Activated T-helper 17 cell treated with anti-CD3 and anti-CD28 coated beads, Interleukin-2, amount 50 U/mL, for 72 hours (primary cell): ENCODE data around the gene SYPL1. TPM values are rescaled to one million over a fixed set of nuclear protein-coding genes. Genes with fewer than 3 reads are reported as not detected.

Source experiments
- ATAC-seq: fragments of 150-1000 bp; cut with Tn5 transposase; replicated peaks from 2 replicates; pipeline ENCODE4 v1.10.0; 2021; ENCODE audit warnings: mild to moderate bottlenecking, moderate library complexity
- H3K27ac Mint-ChIP-seq: one replicate; pipeline ENCODE4 v1.8.0; 2022; ENCODE audit warnings: mixed read lengths
- H3K27me3 Mint-ChIP-seq: one replicate; pipeline ENCODE4 v1.8.0; 2022; ENCODE audit warnings: mixed read lengths
- H3K36me3 Mint-ChIP-seq: one replicate; pipeline ENCODE4 v1.8.0; 2022; ENCODE audit warnings: low read depth, mild to moderate bottlenecking, mixed read lengths
- H3K4me1 Mint-ChIP-seq: one replicate; pipeline ENCODE4 v1.8.0; 2022; ENCODE audit warnings: mixed read lengths
- H3K4me3 Mint-ChIP-seq: one replicate; pipeline ENCODE4 v1.8.0; 2022; ENCODE audit warnings: mild to moderate bottlenecking, mixed read lengths
- H3K9me3 Mint-ChIP-seq: one replicate; pipeline ENCODE4 v1.8.0; 2022; ENCODE audit warnings: mixed read lengths
- total RNA-seq, 2 donors: library from RNA; stranded (reverse); gene quantifications; one replicate each; pipeline ENCODE4 v1.2.3, GENCODE V29; 2022

Gene SYPL1
- total RNA-seq, 2 donors from 2014 or later, result 18.5 to 23.5 TPM

DNA sequence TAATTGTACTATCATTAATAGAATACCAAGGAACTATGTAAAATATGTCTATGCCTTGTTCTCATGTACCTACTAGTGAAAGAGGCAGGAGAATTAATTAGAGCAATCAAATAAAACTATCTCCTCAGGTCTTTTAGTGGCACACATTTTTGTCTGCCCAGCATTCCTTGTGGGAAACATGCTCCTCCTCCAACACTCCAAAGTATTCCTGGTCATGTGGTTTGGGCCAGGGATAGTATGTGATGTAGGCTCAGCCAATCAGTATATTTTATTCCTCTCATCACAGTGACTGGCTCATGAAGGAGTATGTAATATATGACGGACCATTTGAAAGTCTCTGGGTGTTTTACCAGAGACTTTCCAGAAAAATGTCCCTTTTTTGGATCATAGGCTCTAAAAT is 16.7 kb upstream of the SYPL1 start:
- Mint-ChIP-seq H3K27ac (no peak overlapping the region), H3K9me3 (no peaks in the 10 kb centered on the region), H3K36me3 (no peaks in the 10 kb centered on the region), H3K4me1 (peaks cover 6% of the 10 kb centered on the region), H3K4me3 (no peak overlapping the region), H3K27me3 (peaks cover 10% of the 10 kb centered on the region)
- no peak for ATAC-seq

DNA sequence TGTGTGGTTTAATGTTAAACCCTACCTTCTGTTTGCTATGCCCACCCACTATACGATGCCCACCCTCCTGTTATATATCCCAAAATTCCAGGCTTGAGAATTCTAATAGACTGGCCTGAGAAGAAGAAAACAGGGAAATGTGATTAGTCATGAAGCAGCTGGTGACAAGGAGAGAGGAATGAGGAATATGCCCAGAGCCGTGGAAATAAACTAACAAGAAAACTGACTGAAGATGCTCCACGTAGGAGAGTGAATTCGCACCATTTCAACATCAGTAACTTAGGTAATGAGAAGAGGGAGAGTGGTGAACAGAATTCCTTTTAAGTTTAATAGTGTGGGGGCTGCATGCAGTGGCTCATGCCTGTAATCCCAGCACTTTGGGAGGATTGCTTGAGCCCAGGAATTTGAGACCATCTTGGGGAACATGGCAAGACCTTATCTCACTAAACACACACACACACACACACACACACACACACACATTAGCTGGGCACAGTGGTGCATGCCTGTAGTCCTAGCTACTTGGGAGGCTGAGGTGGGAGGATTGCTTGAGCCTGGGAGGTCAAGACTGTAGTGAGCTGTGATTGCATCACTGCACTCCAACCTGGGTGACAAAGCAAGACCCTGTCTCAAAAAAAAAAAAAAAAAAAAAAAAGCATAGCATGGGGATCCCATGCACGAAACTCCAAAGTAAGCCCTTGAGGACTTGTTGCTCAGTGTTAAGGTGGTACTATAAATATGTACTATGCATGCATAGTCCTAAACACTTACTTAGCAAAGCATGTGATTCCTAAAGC is 16.1 kb upstream of the SYPL1 start:
- H3K27me3 Mint-ChIP-seq, result peaks cover 9% of the 10 kb centered on the region
- H3K36me3 Mint-ChIP-seq, result no peaks in the 10 kb centered on the region
- H3K4me1 Mint-ChIP-seq, result peaks cover 6% of the 10 kb centered on the region
- H3K9me3 Mint-ChIP-seq, result no peaks in the 10 kb centered on the region
- H3K27ac Mint-ChIP-seq, result no peak overlapping the region
- no peak for ATAC-seq
- no peak overlapping the region for H3K4me3 Mint-ChIP-seq

DNA sequence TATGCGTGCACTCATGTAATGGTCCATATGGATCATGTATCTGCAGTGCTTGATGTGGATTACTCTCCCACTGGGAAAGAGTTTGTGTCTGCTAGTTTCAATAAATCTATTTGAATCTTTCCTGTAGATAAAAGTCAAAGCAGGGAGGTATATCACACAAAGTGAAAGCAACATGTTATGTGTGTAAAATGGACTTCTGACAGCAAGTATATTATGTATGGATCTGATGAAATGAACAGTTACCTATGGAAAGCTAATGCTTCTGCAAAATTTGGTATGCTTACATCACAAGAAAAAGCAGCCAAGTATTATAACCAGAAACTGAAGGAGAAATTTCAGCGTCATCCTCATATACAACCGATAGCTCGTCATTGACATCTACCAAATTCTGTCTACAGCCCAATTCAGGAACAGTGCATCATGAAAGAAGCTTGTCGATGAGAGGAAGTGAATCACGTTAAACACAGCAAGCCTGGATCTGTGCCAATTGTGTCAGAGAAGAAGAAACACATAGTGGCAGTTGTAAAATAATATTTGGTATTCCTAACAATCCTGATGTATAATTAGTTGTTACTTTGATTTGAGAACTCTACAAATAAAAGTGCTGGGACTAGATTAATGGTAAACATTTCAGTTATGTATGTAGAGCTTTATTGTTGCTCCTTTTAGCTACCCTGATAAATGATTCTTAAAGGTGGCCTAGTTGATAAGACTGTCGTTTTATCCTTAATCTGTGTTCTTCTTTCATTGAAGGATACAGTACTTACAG is 14.2 kb upstream of the SYPL1 start:
- H3K9me3 Mint-ChIP-seq, result no peaks in the 10 kb centered on the region
- no peak overlapping the region for H3K27ac Mint-ChIP-seq
- peaks cover 6% of the 10 kb centered on the region for H3K27me3 Mint-ChIP-seq
- H3K36me3 Mint-ChIP-seq, result no peaks in the 10 kb centered on the region
- ATAC-seq, result peak; percentile 90
- H3K4me3 Mint-ChIP-seq, result peak overlapping the region; percentile 68
- peaks cover 6% of the 10 kb centered on the region for H3K4me1 Mint-ChIP-seq

DNA sequence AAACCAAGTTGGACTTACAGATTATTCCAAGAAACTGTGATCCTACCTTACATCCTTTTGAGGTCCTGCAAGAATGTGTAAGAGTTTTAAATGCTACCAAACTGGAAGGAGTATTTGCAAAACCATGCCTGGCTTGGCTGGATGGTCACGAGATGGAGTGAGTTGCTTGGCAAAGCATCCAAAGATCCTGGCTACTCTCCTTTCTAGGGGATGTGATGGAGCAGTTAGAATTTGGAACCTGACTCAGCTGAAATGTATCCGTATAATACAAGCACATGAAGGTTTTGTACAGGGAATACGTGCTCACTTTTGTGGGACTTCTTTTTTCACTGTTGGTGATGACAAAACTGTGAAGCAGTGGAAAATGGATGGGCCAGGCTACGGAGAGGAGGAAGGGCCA is 13.3 kb upstream of the SYPL1 start:
- peaks cover 6% of the 10 kb centered on the region for H3K4me1 Mint-ChIP-seq
- no peaks in the 10 kb centered on the region for H3K36me3 Mint-ChIP-seq
- H3K9me3 Mint-ChIP-seq, result no peaks in the 10 kb centered on the region
- no peak for ATAC-seq
- H3K27ac Mint-ChIP-seq, result no peak overlapping the region
- peak overlapping the region; percentile 68 for H3K4me3 Mint-ChIP-seq
- peaks cover 7% of the 10 kb centered on the region for H3K27me3 Mint-ChIP-seq

DNA sequence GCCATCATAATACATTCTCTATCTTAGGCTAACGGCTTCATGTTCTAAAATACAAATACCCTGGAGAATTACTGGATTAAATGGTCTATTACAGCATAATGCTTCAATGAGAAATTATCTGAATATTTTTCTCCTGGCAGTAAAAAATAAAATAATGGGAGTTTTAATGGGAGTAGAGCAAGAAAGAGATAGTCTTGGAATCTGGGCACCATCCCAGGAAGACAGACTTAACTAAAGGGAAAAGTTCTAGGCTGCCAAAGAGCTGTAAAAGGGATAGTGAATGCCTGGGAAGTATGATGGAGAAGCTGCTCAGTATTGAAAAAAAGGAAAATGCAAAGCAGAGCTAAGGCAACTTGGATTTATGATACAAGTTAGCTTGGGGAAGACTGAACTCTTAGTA is 12.1 kb upstream of the SYPL1 start:
- no peak for ATAC-seq
- peaks cover 6% of the 10 kb centered on the region for H3K4me1 Mint-ChIP-seq
- H3K36me3 Mint-ChIP-seq, result no peaks in the 10 kb centered on the region
- peaks cover 7% of the 10 kb centered on the region for H3K27me3 Mint-ChIP-seq
- H3K27ac Mint-ChIP-seq, result no peak overlapping the region
- no peak overlapping the region for H3K4me3 Mint-ChIP-seq
- H3K9me3 Mint-ChIP-seq, result no peaks in the 10 kb centered on the region

DNA sequence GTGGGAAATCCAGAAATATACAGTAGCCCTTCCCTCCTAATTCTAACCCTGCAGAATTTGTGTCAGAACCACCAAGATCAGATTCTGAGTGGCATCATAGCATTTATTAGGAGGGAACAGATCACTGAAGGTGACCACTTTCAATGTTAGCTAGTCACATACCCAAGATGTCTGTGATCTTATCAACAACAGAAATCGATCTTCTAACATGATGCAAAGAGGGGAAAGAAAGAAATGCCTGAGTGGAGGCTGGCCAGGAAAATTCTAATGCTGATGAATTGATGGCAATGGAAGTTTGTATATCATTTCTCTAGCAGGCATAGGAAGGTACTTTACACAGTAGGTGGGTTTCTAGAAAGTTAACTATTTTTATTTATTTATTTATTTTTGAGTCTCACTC is 10.6 kb upstream of the SYPL1 start:
- Mint-ChIP-seq H3K27me3 (peaks cover 7% of the 10 kb centered on the region), H3K4me3 (no peak overlapping the region), H3K9me3 (no peaks in the 10 kb centered on the region), H3K4me1 (peaks cover 6% of the 10 kb centered on the region), H3K36me3 (no peaks in the 10 kb centered on the region), H3K27ac (no peak overlapping the region)
- no peak for ATAC-seq

DNA sequence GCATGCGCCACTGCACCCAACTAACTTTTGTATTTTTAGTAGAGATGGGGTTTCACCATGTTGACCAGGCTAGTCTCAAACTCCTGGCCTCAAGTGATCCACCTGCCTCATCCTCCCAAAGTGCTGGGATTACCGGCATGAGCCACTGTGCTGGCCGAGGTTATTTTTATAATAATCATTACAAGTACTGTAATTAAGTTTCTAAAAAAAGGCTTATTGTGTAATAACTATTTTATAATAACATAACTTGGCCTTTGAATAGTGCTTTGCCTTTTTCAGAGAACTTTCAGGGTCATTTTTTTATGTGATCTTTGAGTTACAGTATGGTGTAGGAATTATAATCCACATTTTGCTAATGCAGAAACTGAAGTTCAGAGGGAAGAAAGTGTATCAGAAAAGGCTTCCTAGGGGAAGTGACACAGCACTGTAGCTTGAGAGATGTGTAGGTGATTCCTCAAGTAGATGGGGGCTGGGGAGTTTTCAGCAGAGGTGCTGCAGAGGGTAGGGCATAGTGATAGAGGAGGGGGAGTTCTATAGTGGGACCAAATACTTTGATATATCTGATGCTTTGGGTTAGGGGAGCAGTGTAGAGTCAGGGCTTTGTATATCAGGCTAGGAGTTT is 9.2 kb upstream of the SYPL1 start:
- H3K36me3 Mint-ChIP-seq, result no peaks in the 10 kb centered on the region
- H3K9me3 Mint-ChIP-seq, result no peaks in the 10 kb centered on the region
- no peak overlapping the region for H3K4me3 Mint-ChIP-seq
- peaks cover 2% of the 10 kb centered on the region for H3K4me1 Mint-ChIP-seq
- H3K27ac Mint-ChIP-seq, result no peak overlapping the region
- H3K27me3 Mint-ChIP-seq, result peaks cover 7% of the 10 kb centered on the region
- no peak for ATAC-seq

DNA sequence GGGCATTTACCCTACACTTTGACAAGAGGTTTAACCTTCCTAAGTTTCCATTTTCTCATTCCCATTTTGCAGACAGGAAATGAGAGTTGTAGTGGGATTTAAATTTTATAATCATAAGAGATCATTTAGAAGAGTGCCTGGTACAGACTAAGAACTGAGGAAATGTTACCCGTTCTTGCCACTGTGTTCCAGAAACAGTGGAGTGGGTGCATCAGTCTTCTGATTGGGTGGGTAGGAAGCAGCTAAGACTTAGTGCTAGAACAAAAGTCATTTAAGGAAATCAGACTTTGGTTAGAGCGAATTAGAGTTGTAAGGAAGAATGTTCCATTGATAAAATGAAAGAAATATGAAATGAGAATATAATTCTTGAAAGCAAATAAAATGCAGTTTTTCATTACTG is 8.4 kb upstream of the SYPL1 start:
- no peaks in the 10 kb centered on the region for H3K36me3 Mint-ChIP-seq

DNA sequence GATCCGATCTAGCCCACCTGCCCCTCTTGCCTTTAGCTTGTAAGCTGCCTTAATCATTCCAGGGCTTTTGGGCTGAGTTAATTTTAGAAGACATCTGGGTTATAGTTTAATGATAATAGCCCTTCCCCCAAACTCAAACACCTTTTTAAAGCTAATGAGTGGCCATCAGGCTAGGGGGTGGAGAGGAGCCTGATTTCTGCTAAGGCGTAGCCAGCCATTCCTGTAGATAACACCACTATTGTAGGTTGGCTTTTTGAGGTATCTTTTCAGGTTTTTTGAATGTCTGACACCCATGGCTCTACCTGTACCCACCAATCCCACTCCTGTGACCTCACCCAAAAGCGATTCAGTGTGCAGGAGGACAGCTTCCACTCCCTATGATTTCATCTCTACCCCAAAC is 7.6 kb upstream of the SYPL1 start:
- no peak overlapping the region for H3K27ac Mint-ChIP-seq
- ATAC-seq, result no peak
- no peaks in the 10 kb centered on the region for H3K36me3 Mint-ChIP-seq
- H3K4me3 Mint-ChIP-seq, result no peak overlapping the region
- no peaks in the 10 kb centered on the region for H3K9me3 Mint-ChIP-seq
- H3K27me3 Mint-ChIP-seq, result peaks cover 7% of the 10 kb centered on the region
- peaks cover 5% of the 10 kb centered on the region for H3K4me1 Mint-ChIP-seq

More for the DNA sequence above, 8.4 kb upstream of the SYPL1 start:
- peaks cover 7% of the 10 kb centered on the region for H3K27me3 Mint-ChIP-seq
- no peaks in the 10 kb centered on the region for H3K4me1 Mint-ChIP-seq
- H3K27ac Mint-ChIP-seq, result peak overlapping the region; percentile 7
- H3K9me3 Mint-ChIP-seq, result no peaks in the 10 kb centered on the region
- no peak overlapping the region for H3K4me3 Mint-ChIP-seq
- no peak for ATAC-seq

DNA sequence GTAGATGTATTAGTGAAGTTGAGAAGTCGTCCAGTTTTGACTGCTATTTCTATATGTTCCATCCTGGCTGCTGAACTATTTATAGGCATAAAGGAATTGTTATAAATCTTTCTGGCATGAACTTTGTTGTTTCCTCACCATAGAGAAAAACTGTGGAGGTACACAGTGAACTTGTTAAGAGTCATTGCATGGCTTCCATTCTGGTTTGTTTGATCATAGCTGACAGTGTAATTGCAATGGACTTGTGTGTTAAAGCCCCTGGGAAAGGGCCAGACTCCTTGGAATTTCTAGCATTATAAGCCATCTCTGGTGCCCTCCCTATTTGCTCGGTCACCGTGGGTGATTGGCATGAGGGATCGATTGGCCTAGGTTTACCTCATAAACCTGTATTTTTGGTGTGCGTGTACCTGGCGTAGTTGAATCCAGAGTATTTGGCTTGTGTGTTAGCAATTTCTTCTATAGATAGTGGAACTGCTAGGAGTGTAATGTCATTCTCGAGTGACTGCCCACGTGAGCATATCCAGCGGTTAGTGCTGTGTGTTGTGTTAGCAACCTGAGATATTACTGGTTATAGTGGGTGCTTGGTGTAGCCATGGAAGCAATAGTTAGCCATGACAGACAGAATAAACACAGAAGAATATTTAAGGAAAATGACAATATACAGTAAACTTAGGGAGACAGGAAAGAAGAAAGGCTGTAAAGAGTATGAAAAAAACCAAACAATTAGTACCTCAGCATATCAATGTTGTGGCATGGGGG is 5.9 kb upstream of the SYPL1 start:
- no peak for ATAC-seq
- H3K4me3 Mint-ChIP-seq, result no peak overlapping the region
- no peaks in the 10 kb centered on the region for H3K9me3 Mint-ChIP-seq
- no peaks in the 10 kb centered on the region for H3K36me3 Mint-ChIP-seq
- no peak overlapping the region for H3K27ac Mint-ChIP-seq
- H3K27me3 Mint-ChIP-seq, result peaks cover 3% of the 10 kb centered on the region
- peaks cover 8% of the 10 kb centered on the region for H3K4me1 Mint-ChIP-seq

DNA sequence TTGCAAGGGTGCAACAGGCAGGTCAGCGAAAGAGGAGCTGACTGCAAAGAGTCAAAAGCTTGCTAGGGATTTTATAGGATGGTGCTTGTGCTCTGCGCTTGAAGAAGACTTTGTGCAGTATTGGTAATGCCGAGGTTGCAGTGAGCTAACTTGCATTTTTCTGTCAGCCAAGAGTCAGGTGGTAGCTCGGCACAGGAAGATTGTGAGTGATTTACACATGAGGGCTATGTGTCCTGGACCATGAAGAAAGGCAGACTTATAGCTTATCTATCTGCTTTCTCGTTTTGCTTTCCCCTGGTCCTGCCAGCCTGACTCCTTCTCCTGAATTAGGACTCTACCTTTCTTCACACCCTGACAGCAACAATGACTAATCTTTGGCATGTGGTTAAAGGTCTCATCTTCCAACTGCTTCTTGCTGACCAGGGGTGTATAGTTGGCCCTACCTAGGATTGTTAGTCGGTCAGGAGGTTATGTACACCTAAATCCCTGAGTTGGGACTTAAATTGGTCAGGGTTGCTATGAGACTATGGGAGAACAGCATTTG is 4.1 kb upstream of the SYPL1 start:
- no peaks in the 10 kb centered on the region for H3K9me3 Mint-ChIP-seq
- no peak for ATAC-seq
- H3K4me3 Mint-ChIP-seq, result no peak overlapping the region
- no peak overlapping the region for H3K27ac Mint-ChIP-seq
- no peaks in the 10 kb centered on the region for H3K27me3 Mint-ChIP-seq
- no peaks in the 10 kb centered on the region for H3K36me3 Mint-ChIP-seq
- H3K4me1 Mint-ChIP-seq, result peaks cover 8% of the 10 kb centered on the region

DNA sequence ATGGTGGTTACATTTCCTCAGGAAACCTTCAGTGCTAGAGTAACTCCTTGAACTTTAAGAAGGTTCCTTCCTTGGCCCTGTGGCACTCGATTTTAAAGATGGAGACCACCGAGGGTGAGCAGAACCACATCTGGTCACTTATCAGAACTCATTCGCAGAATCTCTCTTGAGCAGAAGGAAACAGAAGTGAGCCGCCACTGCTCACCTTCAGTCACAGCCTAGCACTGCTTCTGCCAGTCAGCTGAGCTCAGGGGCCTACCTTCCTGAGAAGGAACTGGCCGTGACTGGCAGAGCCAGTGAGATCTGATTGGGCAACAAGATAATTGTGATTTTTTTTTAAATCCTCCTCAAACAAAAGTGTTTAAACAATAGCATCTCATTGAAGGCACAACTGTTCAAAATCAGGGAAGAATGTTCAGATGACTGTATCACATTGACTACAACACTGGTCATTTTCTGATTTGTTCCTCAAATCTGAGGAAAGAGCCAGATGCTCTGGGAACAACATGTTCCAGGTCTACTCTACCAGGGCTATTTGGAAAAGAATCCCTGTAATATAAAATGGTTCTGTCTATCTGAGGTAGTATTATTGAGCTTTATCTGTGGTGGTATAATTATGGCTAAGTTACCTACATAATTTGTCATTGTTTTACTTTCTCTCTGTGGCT is 2.7 kb upstream of the SYPL1 start:
- no peak overlapping the region for H3K27ac Mint-ChIP-seq
- no peaks in the 10 kb centered on the region for H3K36me3 Mint-ChIP-seq
- H3K4me1 Mint-ChIP-seq, result peaks cover 8% of the 10 kb centered on the region
- no peaks in the 10 kb centered on the region for H3K27me3 Mint-ChIP-seq
- peak overlapping the region; percentile 55 for H3K4me3 Mint-ChIP-seq
- no peak for ATAC-seq
- no peaks in the 10 kb centered on the region for H3K9me3 Mint-ChIP-seq

DNA sequence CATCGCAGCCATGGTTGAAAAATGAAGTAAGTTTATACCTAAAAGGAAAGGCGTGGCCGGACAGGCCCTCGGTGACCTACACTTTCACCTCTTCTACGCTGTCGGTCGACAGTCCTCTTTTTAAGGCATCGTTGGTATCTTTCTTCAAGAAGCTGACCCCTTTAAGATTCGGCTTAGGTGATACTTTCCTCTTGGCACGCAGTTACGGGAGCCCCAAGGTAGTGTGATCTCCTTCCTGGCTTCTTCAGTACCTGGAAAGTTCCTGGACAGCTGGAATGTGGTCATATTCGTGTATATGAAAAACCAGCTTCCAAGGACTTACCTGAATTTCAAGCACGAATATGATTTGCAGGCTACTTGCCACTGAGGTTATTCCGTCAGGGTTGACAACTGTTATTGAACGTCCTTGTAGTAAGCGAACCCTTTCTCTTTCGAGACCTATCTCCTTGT is 885 bp upstream of the SYPL1 start:
- ATAC-seq, result no peak
- Mint-ChIP-seq H3K27me3 (no peaks in the 10 kb centered on the region), H3K36me3 (no peaks in the 10 kb centered on the region), H3K9me3 (no peaks in the 10 kb centered on the region), H3K4me1 (peaks cover 21% of the 10 kb centered on the region), H3K4me3 (peak overlapping the region; percentile 77), H3K27ac (peak overlapping the region; percentile 93)
